ENCODE measurements around the gene CUEDC1.
"Not testable (repeated sequence)": the region's sequence is repeated elsewhere in the genome, so short reads cannot be mapped to it uniquely, and the experiment has no call there.

CUEDC1 gene

DNA sequence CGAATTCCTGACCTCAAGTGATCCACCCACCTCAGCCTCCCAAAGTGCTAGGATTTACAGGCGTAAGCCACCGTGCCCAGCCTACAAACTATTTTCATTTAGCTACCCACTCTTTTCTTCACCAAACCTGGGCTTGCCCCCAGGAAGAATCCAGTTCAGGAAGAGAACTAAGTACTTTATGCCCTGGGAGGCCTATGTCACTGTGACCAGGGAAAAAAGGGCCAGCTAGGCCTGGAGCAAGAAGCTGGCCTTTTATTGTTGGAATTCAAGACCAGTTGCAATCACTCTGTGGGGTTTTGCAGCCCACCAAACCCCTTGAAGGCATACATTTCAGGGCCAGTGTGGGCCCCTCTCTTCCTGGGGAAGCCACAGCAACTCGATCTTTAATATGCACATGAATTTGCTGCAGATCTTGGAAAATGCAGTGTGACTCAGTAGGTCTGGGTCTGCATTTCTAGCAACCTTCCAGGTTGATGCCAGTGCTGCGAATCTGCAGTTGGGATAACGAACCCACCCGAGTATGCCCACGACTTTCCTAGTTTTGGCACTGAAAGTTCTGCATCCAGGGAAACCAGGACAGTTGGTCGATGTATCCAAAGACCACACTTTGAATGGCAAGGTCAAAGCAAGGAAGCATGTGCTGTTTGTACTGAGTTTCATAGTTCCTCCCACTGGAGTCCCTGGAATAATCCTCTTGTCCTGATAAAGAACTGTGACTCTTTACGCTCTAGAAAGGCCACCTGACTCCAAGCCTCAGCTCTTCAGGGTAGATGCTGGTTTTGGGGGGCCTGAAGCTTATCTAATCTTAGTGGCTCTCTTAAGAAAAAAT is 98.2 kb downstream of the CUEDC1 start:
- no peak for DNase-seq

DNA sequence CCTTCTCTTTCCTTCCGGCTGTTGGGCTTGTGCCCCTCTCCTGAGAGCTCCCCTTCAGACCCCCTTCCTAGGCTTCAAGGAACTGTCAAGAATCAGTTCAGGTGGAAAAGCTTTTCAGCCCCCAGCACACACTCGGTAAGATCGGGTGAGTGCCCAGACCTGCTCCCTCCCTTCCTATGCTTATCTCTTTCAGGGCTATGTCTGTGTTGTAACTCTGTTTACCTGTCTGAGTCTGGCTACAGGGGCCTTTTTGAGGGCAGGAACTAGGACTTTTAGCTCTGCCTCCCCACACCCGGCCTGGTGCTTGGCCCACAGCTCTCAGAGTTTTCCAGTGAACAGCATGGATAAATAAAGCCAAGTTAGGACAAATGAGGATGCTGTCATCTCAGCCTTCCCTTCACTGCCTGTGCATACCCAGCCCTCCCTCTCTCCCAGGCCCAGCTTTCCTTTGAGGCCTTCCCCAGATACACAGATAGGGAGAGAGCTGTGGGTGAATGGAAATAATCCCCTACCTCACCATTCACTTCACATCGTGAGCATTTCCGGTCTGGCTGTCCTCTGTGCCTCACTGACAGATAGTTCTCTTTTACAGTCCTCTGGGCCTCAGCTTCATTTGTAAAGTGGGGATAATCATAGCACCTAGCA is 99.7 kb downstream of the CUEDC1 start:
- DNase-seq: no peak

DNA sequence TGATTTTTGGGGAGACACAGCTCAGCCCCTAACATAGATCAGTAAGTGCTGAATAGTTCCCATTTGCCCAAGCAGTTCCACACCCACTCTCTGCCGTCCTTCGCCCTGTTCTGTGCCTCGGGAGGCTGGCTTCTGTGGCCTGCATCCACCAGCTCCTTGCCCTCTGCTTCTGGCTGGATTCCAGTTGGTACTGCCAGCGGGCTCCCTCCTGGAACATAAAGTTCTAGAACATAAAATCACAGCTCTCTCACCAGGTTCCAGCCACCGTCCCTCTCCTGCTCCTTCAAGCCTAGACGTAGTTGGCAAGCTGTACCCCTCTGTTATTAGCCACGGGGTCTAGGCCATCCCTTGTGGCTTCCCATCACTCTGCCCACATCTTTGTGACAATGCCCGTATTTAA is 101.5 kb downstream of the CUEDC1 start:
- DNase-seq: no peak

DNA sequence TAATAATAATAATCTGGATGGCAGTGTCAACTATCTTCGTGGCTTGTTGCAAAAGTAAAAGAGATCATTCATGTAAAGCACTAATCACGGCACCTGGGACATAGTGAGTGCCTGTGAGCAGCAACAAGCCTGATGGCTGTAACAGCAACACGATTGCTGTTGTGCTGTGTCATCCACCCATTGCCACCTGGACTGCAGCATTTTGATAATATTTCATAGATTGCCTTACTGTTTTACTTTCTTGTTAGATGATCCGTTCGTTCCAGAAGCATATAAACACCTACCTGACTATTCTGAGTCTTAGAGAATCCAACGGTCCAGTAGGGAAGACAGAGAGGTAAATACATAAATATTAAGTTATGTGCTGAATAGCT is 102.3 kb downstream of the CUEDC1 start:
- no peak for DNase-seq

DNA sequence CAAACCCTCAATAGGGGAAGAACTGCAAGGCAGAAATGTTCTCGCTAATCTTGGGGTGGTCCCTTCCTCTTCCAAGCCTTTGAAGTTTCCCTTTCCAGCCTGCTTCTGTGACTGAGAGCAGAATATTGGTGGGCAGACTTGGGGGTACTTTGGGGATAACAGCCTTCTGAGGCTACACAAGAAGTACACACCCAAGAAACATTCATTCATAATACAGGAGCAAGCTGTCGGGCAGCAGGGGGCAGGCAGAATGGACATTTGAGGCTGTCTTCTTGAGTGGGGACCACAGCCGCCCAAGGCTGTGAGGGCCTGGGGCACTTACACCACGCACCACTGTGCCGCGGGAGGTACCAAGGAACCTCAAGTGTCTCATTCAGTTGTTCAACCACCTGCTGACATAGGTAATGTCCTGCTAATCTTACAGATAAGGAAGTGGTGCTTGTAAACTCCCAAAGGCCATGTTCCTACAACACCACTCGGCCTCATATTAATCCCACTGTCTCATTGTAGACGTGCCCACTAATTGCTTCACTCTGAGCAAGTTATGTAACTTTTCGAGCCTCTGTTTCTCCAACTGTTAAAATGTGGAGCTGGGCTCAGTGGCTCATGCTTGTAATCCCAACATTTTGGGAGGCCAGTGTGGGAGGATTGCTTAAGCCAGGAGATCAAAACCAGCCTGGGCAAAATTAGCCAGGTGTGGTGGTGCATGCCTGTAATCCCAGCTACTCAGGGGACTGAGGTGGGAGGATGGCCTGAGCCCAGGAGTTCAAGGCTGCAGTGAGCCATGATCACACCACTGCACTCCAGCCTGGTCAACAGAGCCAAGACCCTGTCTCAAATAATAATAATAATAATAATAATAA is 102.9 kb downstream of the CUEDC1 start:
- no peak for DNase-seq

DNA sequence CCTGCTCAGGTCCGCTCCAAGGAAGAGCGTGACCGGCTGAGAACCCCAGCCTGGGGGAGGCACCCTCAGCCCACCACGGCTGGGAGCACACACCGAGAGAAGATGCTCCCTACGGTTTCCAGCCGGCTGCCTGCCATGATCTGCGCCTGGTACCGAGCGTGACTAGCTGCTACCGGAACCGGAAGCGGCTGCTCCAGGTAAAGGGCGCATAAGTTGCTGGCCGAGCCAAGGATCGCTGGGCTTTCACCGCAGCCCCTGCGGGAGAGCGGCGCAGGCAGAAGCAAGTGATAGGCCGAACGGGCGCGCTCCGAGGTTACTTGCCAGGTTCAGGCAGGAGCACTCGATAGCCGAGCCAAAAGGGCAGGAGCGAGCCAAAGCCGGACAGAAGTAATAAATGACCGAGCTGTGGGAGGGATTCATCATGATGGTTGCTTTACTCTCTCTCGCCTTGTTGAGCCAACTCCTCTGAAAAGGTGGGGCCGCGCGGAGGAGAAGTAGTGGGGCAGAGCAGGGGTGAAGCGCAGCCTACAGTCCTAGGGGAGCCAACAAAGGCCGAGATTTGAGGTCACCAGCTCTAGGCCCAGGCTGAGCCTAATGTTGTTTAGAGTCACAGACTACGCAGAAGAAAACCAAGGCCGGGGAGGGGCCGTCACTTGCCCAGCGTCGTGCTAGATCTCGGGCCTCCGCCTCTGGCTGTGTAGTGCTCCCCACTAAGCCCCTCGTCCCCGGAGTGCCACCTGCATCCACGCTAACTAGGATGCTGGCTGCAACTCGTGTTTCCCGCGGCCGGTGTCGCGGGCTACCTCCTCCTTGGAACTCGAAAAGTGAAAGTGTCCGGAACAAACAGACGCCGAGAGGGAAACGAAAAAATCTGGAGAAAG is 105.1 kb downstream of the CUEDC1 start, which contains the start of gene MRPS23:
Gene MRPS23, minus strand, starts transcription at position 171 of the 881 bp plus-strand sequence. Its CDS starts 34 bp downstream, at position 137.
- peak; percentile 92 for DNase-seq

DNA sequence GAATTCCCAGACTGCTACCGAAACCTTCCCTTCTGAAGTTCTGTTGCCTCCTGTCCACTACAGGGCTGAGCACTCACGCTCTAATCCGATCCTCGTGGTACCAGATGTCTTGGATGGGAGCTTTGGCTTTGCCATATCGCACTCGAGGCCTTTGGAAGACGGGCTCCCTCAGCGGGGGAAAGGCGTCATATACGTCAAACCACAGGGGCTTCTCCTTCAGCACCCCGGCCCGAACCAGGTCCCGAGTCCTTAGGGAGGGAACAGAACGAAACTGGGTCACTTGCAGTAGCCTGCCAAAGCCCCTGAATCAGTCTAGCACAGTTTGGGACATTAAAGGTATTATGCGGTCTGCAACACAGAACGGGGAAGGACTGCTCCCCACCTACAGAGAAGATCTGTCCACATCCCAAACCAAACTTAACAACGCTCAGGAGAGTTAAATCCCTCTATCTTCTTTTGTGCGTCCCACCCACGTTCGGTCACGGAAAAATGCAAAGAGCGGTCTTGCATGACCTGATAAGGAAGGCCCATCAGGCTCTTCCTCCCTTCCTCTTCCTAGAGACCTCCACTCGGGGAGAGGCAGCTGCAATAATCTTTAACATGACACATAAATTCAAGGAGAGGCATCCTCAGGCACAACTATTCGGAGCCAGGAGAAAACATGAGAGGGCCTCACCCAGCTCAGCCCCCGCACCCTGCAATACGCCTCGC is 105.9 kb downstream of the CUEDC1 start:
- no peak for DNase-seq

DNA sequence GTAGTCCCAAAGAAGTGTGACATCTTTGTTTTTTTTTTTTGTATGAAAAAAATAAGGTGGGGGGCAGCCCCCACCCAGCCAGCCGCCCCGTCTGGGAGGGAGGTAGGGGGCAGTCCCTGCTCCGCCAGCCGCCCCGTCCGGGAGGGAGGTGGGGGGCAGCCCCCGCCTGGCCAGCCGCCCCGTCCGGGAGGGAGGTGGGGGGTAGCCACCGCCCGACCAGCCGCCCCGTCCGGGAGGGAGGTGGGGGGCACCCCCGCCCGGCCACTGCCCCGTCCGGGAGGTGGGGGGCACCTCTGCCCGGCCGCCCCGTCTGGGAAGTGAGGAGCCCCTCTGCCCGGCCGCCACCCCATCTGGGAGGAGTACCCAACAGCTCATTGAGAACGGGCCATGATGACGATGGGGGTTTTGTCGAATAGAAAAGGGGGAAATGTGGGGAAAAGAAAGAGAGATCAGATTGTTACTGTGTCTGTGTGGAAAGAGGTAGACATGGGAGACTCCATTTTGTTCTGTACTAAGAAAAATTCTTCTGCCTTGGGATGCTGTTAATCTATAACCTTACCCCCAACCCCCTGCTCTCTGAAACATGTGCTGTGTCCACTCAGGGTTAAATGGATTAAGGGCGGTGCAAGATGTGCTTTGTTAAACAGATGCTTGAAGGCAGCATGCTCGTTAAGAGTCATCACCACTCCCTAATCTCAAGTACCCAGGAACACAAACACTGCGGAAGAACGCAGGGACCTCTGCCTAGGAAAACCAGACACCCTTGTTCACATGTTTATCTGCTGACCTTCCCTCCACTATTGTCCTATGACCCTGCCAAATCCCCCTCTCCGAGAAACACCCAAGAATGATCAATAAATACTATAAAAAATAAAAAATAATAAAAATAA is 108.9 kb downstream of the CUEDC1 start:
- DNase-seq: not testable (repeated sequence)

DNA sequence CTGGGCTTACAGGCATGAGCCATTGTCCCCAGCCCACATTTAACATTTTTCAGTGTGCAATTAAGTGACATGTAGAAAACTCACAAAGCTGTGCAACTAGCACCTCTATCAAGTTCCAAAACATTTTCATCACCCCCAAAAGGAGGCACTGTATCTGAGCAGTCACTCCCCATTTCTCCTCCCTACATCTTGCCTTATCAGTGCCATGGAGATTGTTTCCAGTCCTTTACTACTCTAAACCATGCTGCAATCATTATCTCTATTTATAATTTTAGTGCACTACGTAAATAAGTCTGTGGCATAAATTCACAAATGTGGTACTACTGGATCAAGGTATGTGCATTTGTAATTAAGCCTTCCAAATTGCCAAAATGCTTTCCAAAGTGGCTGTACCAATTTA is 112.9 kb downstream of the CUEDC1 start:
- no peak for DNase-seq

DNA sequence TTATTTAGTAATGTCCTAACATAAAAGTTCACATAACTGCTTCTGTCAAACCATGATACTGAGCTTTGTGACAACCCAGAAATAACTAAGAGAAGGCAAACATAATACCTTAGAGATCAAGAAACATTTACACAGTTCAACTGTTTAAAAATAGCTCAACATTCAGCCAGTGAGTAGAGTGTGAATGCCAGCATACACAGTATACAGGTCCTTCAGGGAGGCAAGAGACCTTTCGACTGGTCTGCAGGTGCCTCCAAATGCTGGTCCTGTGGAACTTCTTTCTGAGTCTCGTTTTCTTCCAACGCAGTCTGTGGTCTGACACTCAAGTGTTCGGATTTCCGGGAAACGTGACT is 115.7 kb downstream of the CUEDC1 start:
- DNase-seq: no peak

DNA sequence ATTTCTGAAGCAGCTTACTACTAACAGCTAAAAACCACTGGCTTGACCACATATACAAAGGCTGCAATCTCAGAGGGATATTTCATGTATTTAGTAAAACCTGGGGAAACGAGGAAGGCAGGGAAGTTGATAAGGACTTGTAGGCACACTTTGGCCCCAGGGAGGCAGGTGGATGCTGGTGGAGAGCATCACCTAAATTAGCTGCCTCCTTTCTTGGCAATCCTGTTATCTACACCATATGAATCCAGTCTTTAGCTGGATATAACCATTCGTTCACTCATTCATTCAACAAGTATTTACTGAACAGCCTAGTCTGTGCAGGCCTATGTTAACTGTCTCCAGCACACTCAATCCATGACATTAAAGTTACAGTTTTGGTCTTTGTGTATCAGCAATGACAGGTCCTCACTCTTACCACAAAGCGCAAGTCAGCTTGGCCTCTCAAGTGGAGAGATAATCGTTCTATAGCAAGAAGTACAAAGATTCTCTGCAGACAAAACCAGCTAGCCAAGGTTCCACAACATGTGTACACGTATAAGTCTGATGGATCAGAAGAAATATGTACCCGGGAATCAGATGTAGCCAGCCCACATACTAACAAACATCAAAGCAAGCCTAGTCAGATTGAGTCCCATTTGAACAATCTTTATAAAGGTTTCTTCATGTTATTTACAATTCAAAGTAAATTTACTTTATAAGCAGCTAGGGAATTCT is 116.2 kb downstream of the CUEDC1 start:
- DNase-seq: no peak

DNA sequence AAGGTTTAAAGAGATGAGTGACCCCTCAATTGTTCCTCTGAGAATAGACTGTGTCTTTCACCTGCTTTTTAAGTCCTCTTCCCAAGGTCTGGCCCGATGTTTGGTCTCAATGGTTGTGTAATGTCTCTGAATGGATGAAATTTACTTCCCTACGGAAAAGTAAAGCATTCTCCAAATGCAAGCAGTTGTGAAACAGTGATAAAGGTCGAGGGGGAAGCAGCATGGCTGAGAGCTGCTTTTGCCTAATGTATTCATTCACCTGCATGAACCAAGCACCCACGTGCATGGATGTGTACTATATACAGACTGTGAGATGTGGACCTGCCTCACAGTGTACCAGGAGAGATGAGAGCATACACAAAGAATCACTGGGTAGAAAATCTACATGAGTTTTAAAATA is 116.8 kb downstream of the CUEDC1 start:
- no peak for DNase-seq

DNA sequence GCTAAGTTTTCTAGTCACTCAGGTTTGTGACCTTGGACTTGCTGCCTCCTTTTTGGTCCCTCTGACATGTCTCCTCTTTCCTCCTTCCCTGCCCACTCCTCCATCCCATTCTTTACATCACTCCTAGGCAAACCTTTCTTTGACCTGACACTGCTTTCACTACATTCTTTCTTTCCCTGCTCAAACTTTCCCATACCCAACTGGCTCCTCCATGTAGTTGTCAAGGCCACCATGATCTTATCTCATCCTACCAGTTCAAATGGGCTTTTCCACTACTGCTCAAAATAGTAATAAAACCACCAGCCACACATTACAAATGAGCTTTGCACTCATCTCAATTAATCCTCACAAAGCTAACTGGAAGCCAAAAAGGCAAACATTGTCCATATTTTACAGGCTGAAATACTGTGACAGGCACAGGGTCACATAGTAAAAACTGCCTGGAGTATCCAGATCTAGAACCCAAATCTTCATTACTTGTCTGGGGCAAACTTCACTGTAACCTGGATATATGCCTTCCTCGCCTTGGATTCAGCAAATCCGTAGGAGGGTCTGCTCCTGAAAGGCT is 119.8 kb downstream of the CUEDC1 start:
- no peak for DNase-seq

DNA sequence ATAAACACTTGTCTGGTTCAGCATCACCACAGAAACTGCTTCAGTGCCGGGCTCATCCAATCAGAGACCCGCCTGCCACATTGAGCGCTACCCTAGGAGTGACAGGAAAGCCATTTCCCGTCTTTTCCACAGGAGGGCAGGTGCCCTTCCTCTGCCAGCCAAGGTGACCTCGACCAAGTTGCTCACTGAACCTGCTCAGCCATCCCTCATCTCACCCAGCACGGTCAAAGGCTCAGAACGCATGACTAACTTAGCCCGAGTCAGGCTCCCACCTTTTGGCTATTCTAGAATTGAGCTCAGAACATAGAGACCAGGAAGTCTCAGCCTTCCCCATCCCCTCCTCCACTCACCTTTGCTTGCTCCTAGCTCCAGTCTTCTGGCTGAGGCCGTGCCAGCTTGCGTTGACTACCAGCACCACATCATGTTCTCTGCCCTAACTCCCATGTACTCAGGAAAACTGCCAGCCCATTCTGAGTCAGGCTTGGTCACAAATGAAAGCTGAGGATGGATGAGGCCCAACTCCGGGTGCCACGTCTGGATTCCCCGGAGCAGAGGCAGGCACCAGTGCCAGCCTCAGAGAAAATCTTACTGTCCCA is 121.0 kb downstream of the CUEDC1 start:
- no peak for DNase-seq

DNA sequence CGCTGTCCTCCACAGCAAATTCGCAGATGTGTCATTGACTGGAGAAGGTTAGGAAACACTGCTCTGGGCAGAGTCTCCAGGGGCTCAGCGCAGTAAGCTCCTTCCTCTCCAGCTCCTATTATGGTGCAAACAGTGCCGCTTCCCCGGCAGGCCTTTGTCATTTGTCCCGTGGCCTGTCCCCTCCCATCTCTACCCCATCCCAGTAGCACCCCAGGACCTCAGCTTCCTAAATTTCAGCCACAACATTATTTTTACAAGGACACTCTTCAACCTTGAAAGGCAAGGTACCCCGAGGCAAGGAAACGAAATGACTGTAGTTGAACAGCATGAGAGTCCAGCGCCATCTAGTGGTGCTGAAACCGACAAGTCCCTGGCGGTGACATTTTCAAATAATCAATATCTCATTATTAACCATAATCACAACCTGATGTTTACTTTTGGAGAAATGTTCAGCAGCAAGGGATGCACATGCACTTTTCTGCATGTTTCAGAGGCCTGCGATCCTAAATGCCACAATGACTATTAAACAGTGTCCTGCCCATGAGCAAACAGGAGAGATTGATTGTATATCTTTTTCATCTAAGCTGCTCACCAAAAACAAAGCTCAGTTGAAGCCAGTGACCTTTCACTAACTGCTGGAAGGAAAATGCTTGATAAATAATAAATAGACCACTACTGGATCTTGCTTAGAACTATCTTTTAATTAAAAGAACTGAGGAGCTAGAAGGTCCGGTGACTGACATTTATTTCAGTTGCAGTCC is 121.9 kb downstream of the CUEDC1 start:
- peak; percentile 60 for DNase-seq

DNA sequence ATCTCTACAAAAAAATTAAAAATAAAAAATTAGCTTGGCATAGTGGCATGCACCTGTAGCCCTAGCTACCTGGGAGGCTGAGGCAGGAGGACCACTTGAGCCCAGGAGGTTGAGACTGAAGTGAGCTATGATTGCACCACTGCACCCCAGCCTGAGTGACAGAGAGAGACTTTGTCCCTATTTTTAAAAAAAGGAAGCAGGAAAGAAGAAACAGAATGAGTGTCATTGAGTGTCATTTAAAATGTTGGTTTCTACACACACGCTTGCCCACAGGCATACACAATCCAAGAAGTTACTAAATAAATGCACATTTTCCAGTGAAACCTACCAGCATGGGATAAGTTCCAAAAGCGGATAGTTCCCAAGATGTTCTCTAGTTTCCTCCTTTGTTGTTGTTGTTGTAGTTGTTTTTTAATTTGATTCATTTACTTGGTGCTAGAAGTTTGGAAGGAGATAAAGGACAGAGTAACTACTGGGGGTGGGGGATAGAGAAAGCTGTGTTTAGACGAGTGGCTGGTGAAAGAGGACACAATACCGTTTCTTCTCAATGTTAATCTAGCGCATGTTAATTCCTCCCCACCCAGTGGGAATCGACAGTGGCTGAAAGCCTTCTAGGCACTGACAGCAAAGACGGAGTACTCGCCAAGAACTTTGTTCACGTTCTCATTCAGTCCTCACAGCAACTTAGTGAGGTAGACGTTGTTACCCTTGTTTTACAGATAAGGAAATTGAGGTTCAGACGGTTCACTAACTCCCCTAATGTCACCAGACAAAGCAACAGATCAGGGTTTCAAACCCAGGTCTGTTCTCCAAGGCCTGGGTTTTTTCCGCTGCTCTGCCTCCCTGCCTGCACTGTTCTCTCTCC is 122.7 kb downstream of the CUEDC1 start:
- DNase-seq: no peak

DNA sequence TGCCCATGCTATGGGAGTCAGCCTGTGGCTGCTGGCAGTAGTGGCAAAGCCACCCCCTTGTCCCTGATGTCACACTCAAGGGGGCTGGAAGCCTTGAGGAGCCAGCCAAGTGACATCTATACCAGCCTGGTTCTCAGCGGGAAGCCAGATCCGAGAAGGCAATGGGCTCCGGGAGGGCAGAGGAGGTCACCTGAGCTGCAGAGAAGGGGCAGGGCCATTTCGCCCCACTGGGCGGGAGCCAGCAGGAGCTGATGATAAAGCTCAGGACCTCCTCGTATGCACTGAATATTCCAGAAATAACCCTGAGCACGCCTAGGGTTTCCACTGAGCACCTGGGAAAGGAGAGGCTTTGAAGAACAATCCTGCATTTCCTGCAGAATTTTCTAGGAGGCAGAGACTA is 124.3 kb downstream of the CUEDC1 start:
- no peak for DNase-seq
